T-helper 22 cell (primary cell): ENCODE measurements around the gene HOXB1.

ENCODE experiments used
- DNase-seq: peaks from one replicate; pipeline ENCODE4 v3.0.0-alpha.2; 2020; ENCODE audit warnings: low read depth

The HOXB1 gene

DNA sequence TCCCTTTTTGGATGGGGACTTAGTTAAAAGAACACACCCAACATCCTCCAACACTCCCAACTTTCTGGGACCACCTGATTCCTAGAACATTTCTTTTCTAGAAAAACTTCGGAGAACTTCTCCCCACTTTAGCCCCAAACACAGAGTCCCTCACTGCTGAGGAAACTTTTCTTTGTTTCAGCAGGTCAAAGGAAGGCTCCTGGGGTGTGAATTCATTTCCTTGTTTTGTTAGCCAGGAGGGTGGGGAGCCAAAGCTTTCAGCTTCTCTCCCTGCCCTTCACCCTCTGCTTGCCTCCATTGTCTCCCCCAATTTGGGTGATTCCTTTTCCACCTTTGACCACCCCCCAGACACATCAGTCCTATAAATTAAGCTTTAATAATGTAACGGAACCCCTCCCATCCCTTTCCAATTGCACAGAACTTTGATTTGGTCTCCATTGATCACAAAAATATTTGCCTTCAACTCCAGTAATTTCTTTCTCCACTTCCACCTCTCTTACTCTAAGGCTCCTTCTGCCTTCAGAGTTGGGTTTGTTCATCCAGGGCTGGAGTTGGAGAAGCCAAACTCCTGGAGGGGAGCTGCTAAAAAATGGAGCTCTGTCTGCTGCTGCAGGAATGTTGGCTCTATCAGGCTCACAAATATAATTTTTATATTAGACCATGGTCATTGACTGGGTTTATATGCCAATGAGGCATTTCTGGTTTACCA, 37.0 kb upstream of the HOXB1 start:
- DNase-seq: no peak

DNA sequence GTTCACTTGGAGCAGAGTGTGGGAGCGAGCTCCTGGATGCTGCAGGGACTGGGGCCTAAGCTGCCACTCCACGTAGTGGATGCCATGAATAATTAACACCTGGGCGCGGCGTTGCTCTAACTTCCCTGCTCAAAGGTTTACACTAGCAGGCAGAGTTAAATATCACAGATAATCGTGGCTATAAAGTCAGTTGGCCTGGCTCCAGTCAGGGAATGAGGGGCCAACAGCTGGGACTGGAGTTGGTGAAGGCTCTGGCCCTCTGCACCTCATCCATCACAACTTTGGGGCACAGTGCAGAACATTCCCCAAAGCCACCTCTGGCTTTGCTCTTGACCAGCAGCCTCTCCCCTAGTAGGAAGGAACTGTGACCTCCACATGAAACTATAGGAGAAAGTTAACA, 36.4 kb upstream of the HOXB1 start:
- DNase-seq: no peak

- no peak for DNase-seq
Measured at GRCh38 chr17:48566717-48567116, 35.9 kb upstream of the HOXB1 start.

- no peak for DNase-seq
Measured at GRCh38 chr17:48565925-48566710, 35.3 kb upstream of the HOXB1 start.

DNA sequence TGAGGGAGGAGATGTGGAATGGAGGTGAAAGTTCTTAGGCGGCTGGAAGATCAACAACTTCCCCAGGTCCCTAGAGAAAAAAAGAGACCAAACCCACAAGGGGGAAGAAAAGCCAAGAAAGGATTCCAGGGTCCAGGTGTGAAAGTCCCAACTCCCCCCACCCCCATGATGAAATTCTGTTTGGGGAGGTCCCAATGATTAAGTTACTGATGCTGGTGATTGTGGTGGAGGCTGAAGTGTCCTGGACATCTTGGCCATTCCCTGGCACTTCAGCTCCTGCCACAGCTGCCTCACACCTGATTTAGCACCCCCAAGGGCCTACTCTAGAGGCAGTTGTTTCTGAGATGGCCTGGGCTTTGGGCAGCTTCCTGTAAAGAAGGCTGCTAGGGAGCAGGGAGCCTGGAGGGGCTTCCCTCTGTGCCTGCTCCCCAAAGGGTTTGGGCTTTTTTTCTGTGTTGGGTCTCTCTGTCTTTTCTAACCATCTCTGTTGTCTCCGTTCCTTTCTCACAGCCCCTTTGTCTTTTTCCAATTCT, 34.3 kb upstream of the HOXB1 start:
- no peak for DNase-seq

- DNase-seq: no peak
Measured at GRCh38 chr17:48564188-48565021, 33.6 kb upstream of the HOXB1 start.

DNA sequence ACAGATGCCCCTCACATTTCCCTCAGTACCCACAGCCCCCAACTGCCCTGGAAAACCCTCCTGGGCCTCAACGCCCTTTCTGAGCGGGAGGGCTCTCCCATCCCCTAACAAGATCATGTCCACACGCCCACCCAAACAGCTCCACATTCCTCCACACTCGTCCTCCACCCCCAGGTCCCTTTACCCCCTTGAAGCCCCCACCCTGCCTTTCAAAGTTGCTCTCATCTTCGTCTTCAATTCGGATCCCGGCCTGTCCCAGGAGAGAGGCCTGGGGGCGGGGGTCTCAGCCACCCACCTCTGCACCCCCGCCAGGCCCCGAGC, 33.0 kb upstream of the HOXB1 start:
- no peak for DNase-seq

DNA sequence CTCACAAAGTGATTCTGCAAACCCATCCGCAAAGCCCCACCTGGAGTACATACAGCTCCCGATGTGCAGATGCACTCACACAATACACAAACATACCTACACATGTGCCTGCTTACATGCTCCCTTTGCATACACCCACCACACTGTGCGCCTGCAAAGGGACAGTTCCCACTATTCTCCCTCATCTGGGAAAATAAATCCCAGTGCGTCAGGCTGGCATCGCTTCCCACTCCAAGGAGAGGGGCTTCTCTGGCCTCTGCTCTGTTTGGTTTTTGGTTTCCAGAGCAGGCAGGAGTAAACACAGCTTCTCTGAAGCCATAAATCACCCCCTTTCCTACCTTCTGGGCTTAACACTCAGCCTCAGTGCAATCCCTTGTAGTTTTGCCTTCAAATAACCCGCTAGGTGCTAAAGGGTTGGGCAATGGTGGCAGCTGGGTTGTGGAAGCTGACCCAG, 32.6 kb upstream of the HOXB1 start:
- DNase-seq: no peak

DNA sequence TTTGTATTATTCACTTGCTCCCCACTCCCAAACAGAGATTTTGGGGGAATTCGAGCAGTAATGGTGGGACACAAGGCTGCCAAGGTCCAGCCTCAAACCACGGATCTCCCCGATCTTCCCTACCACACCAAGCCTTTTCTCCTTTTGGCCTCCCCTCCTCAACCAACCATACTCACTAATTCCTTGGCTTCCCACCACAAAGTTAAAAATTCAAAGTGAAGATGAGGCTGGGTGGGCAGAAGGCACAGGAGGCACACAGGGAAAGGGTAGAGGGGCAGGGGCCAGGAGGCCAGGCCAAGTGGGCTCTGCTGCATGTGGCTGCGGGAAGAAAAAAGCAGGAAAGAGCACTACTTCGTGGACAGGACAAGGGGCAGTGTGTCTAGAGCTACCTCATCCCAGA, 32.1 kb upstream of the HOXB1 start:
- DNase-seq: no peak

GRCh38 chr17:48561884-48562810, 31.3 kb upstream of the HOXB1 start:
- no peak for DNase-seq

DNA sequence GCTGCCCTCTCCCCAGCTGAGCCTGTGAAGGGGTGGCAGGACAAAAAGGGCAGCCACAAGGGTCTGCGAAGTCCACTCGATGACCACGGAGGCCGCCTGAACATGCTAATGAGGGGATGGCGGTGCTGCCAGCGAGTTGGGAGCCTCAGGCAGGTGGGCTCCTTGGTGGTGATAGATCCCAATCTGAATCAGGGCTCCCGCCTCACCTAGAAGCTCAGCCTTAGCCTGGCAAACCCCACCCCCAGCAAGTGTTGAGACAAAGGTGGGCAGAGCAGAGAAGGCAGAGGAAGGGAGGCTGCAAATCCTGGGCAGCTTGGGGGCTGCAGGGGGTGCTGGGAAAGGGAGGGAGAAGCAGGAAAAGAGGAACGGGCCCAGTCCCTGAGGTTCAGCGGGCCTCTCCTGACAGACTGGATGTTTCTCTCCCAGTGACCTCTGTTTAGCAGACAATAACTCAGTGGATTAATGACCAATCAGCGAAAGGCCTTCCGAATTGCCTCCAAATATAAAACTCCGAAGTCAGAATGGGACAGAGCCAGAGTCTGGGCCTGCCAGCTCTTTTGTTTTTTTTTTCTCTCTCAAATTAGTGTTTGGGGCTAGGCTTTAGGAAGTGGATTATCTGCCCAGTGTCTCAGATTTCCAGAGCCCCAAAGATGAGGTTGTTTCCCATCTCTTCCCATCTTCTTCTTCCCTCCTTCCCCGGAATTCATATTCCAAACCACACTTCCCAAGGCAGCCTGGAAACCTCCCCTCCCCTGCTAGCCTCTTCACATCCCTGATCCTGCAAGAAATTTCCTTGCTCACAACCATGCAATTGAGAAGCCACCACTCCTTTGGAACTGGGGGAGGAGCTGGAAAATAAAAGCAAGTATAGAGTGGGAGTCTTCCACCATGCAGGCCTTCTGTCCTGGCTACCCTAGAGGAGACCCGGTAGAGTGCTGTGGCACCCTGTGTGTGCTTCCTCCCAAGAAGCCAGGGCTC, 29.3 kb upstream of the HOXB1 start:
- DNase-seq: no peak

GRCh38 chr17:48559122-48559839, 28.5 kb upstream of the HOXB1 start:
- DNase-seq: no peak

GRCh38 chr17:48558831-48559121, 28.0 kb upstream of the HOXB1 start:
- no peak for DNase-seq

GRCh38 chr17:48558057-48558830, 27.4 kb upstream of the HOXB1 start:
- no peak for DNase-seq

DNA sequence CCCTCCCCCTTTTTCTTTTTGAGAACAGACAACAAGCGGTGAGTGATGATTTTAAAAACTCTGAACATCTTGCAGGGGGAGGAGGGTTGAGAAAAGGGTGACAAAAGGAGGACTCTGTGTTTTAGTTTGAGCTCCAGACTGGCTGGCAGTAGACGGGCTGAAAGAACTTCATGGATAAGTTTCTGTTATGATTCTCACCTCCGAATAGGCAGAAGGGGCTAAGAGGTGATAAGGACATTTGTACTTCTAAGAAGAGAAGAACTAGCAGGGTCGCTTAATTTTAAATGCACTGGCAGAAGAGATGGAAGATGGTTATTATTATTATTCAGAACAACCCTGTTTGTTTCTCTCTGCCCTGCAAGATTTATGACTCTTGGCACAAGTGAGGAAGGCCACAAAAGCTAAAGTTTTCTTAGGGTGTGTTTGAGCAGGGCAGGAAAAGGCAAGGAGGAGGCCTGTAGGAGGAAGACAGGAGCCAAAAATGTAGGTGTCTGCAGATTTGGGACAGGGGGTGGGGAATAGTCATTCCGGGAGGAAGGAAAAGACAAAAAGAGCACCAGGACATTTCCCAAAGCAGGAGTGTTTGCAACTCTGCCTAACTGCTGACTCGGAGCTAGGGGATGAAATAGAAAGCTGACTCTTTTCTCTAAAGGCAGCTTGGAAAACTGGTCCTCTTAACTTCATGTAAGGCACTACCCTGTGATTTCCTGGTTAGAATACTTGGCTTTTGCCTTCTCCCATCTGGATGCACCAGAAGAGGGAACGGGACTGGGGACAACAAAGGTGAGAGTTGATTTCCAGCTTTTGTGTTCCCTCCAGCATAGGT, 26.0 kb upstream of the HOXB1 start:
- DNase-seq: no peak

DNA sequence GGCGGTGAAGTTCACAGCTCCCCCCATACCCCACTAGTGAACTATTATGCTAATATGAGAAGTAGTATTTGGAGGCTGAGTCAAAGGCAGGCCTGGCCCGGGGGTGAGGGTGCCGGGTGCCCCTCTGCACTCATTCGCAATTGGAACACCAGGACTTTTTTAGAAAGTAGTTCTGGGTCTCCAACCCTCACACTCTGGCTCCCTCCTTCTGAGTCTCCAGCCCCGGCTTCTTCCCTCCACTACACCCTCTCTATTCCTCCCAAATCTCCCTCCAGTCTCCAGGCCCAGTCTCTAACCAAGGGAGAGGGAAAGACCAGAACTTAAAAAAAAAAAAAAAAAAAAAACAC, 25.4 kb upstream of the HOXB1 start:
- no peak for DNase-seq

GRCh38 chr17:48555258-48556228, 24.7 kb upstream of the HOXB1 start:
- DNase-seq: no peak
